ENCODE data around the gene ZBTB17.
"Not testable (repeated sequence)": the region's sequence is repeated elsewhere in the genome, so short reads cannot be mapped to it uniquely, and the experiment has no call there.

Gene ZBTB17

GRCh38 chr1:15899266-15899665 lies 76.6 kb downstream of the ZBTB17 start:
- H3K36me3 ChIP-seq (ENCODE audit: control insufficient read depth, low read length): peaks cover 26% of the 10 kb centered on the region
- no peak overlapping the region for H3K27ac ChIP-seq (ENCODE audit: low read depth, low read length)
- no peaks in the 10 kb centered on the region for H3K27me3 ChIP-seq (ENCODE audit: control insufficient read depth, low read length)
- TF ChIP-seq EZH2phosphoT487 (IDR thresholded peaks at IDR 0.05; ENCODE audit: borderline replicate concordance, low read length): no peak
- no peak overlapping the region for H3K4me2 ChIP-seq (ENCODE audit: low read length)
- H3K9me3 ChIP-seq (ENCODE audit: control insufficient read depth, insufficient read depth, low read length): no peaks in the 10 kb centered on the region
- H3K9me2 ChIP-seq (replicated peaks; ENCODE audit: control insufficient read depth, low read length): no peaks in the 10 kb centered on the region
- peaks cover 3% of the 10 kb centered on the region; the same call in 1 of the 2 replicates for H3F3A ChIP-seq (ENCODE audit: control insufficient read depth, insufficient read depth)
- peaks cover 100% of the 10 kb centered on the region for H3K79me2 ChIP-seq (ENCODE audit: control insufficient read depth, low read length)
- peaks cover 39% of the 10 kb centered on the region for H4K20me1 ChIP-seq (ENCODE audit: control insufficient read depth, insufficient read depth, low read depth, low read length)
- no peak overlapping the region for H3K4me3 ChIP-seq (ENCODE audit: low read length)
- no peaks in the 10 kb centered on the region for H3K4me1 ChIP-seq (ENCODE audit: control insufficient read depth, low read length)

GRCh38 chr1:15896841-15897610 lies 78.9 kb downstream of the ZBTB17 start:
- not testable (repeated sequence) for H3K9me2 ChIP-seq (replicated peaks; ENCODE audit: control insufficient read depth, low read length); H3K4me1 ChIP-seq (ENCODE audit: control insufficient read depth, low read length); H3K27me3 ChIP-seq (ENCODE audit: control insufficient read depth, low read length); H3K4me3 ChIP-seq (ENCODE audit: low read length); H3K27ac ChIP-seq (ENCODE audit: low read depth, low read length); H3K9me3 ChIP-seq (ENCODE audit: control insufficient read depth, insufficient read depth, low read length); H3F3A ChIP-seq (ENCODE audit: control insufficient read depth, insufficient read depth); H3K4me2 ChIP-seq (ENCODE audit: low read length)
- Histone ChIP-seq H3K36me3 (ENCODE audit: control insufficient read depth, low read length) (peaks cover 29% of the 10 kb centered on the region), H4K20me1 (ENCODE audit: control insufficient read depth, insufficient read depth, low read depth, low read length) (peaks cover 41% of the 10 kb centered on the region), H3K79me2 (ENCODE audit: control insufficient read depth, low read length) (peaks cover 100% of the 10 kb centered on the region)

DNA sequence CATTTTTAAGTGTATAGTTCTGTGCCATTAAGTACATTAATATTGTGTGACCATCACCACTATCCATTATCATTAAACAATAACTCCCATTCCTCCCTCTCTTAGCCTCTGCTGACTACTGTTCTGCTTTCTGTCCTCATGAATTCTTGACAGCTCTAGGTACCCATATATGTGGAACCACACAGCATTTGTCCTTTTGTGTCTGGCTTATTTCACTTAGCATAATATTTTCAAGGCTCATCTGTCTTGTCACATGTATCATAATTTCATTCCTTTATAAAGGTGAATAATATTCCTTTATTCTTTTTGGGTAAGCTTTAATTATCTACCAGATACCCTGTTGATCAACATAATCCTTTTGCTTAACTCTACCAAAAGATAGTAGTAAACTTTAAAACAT lies 80.7 kb downstream of the ZBTB17 start:
- no peaks in the 10 kb centered on the region for H3K4me1 ChIP-seq (ENCODE audit: control insufficient read depth, low read length)
- no peak overlapping the region for H3K27ac ChIP-seq (ENCODE audit: low read depth, low read length)
- H3K4me3 ChIP-seq (ENCODE audit: low read length): no peak overlapping the region
- H3K9me3 ChIP-seq (ENCODE audit: control insufficient read depth, insufficient read depth, low read length): no peaks in the 10 kb centered on the region
- TF ChIP-seq, protein P1, sequence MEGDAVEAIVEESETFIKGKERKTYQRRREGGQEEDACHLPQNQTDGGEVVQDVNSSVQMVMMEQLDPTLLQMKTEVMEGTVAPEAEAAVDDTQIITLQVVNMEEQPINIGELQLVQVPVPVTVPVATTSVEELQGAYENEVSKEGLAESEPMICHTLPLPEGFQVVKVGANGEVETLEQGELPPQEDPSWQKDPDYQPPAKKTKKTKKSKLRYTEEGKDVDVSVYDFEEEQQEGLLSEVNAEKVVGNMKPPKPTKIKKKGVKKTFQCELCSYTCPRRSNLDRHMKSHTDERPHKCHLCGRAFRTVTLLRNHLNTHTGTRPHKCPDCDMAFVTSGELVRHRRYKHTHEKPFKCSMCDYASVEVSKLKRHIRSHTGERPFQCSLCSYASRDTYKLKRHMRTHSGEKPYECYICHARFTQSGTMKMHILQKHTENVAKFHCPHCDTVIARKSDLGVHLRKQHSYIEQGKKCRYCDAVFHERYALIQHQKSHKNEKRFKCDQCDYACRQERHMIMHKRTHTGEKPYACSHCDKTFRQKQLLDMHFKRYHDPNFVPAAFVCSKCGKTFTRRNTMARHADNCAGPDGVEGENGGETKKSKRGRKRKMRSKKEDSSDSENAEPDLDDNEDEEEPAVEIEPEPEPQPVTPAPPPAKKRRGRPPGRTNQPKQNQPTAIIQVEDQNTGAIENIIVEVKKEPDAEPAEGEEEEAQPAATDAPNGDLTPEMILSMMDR (IDR thresholded peaks at IDR 0.05; ENCODE audit: low read depth, low read length, poor library complexity, severe bottlenecking): no peak
- no peak for TF ChIP-seq EZH2phosphoT487 (IDR thresholded peaks at IDR 0.05; ENCODE audit: borderline replicate concordance, low read length)
- peaks cover 37% of the 10 kb centered on the region for H3K36me3 ChIP-seq (ENCODE audit: control insufficient read depth, low read length)
- no peaks in the 10 kb centered on the region for H3K27me3 ChIP-seq (ENCODE audit: control insufficient read depth, low read length)
- peaks cover 100% of the 10 kb centered on the region for H3K79me2 ChIP-seq (ENCODE audit: control insufficient read depth, low read length)
- H3K9me2 ChIP-seq (replicated peaks; ENCODE audit: control insufficient read depth, low read length): no peaks in the 10 kb centered on the region
- H3F3A ChIP-seq (ENCODE audit: control insufficient read depth, insufficient read depth): peaks cover 5% of the 10 kb centered on the region; the same call in 1 of the 2 replicates
- H3K4me2 ChIP-seq (ENCODE audit: low read length): no peak overlapping the region
- H4K20me1 ChIP-seq (ENCODE audit: control insufficient read depth, insufficient read depth, low read depth, low read length): peaks cover 41% of the 10 kb centered on the region

GRCh38 chr1:15892857-15893599 lies 82.9 kb downstream of the ZBTB17 start:
- H4K20me1 ChIP-seq (ENCODE audit: control insufficient read depth, insufficient read depth, low read depth, low read length): peaks cover 31% of the 10 kb centered on the region; the same call in 1 of the 2 replicates
- H3K79me2 ChIP-seq (ENCODE audit: control insufficient read depth, low read length): peaks cover 100% of the 10 kb centered on the region
- not testable (repeated sequence) for H3K9me2 ChIP-seq (replicated peaks; ENCODE audit: control insufficient read depth, low read length); H3K4me3 ChIP-seq (ENCODE audit: low read length); H3K4me2 ChIP-seq (ENCODE audit: low read length); H3K27me3 ChIP-seq (ENCODE audit: control insufficient read depth, low read length); H3K4me1 ChIP-seq (ENCODE audit: control insufficient read depth, low read length); H3K27ac ChIP-seq (ENCODE audit: low read depth, low read length); H3F3A ChIP-seq (ENCODE audit: control insufficient read depth, insufficient read depth); H3K9me3 ChIP-seq (ENCODE audit: control insufficient read depth, insufficient read depth, low read length)
- peaks cover 41% of the 10 kb centered on the region for H3K36me3 ChIP-seq (ENCODE audit: control insufficient read depth, low read length)

Data from DOHH2 (cell line).